SU-DHL-6 (cell line): ENCODE data around the gene ADAM19.

Source experiments
- H2AFZ ChIP-seq: fragments of 200-600 bp; sonication (generic); 2 replicates; pipeline ENCODE4 v1.6.1; 2014; ENCODE audit warnings: low read depth, mild to moderate bottlenecking, moderate library complexity, mixed read lengths, antibody characterized with exemption, low read length; ENCODE audit not compliant: severe bottlenecking
- H3F3A ChIP-seq: fragments of 200-600 bp; shearing (Covaris generic); 2 replicates; pipeline ENCODE4 v1.6.0; 2016; ENCODE audit warnings: antibody characterized with exemption, mild to moderate bottlenecking; ENCODE audit not compliant: insufficient read depth
- H3K27ac ChIP-seq: fragments of 200-600 bp; sonication (generic); 2 replicates; pipeline ENCODE4 v1.5.1; 2016; ENCODE audit warnings: low read depth, mild to moderate bottlenecking, low read length, moderate library complexity, mixed read lengths
- H3K27me3 ChIP-seq: fragments of 200-600 bp; sonication (generic), shearing (Covaris generic); 2 replicates; pipeline ENCODE4 v1.6.0; 2014; ENCODE audit warnings: mild to moderate bottlenecking, low read length
- H3K36me3 ChIP-seq: fragments of 200-600 bp; sonication (generic); 2 replicates; pipeline ENCODE4 v1.6.1; 2014; ENCODE audit warnings: mild to moderate bottlenecking, low read length, mixed read lengths
- H3K4me2 ChIP-seq: fragments of 300-600, 200-600 bp; shearing (Covaris generic), sonication (generic); 2 replicates; pipeline ENCODE4 v1.6.0; 2014; ENCODE audit warnings: low read length, low read depth, mild to moderate bottlenecking; ENCODE audit not compliant: poor library complexity, severe bottlenecking
- H3K4me3 ChIP-seq: fragments of 200-600 bp; sonication (generic); 2 replicates; pipeline ENCODE4 v1.5.1; 2014; ENCODE audit warnings: antibody characterized with exemption, low read length, mild to moderate bottlenecking, mixed read lengths; ENCODE audit not compliant: insufficient read depth, poor library complexity, severe bottlenecking
- H3K79me2 ChIP-seq: fragments of 200-600 bp; sonication (generic); 2 replicates; pipeline ENCODE4 v1.6.1; 2014; ENCODE audit warnings: mild to moderate bottlenecking, low read length, moderate library complexity; ENCODE audit not compliant: insufficient read depth
- H3K9ac ChIP-seq: fragments of 200-600 bp; sonication (generic); 2 replicates; pipeline ENCODE4 v1.7.0; 2014; ENCODE audit warnings: mild to moderate bottlenecking, low read length
- H3K9me2 ChIP-seq: fragments of 200-600 bp; sonication (generic); replicated peaks from 2 replicates; pipeline ENCODE4 v1.6.1; 2014; ENCODE audit warnings: low read length; ENCODE audit not compliant: insufficient read depth
- H3K9me3 ChIP-seq: fragments of 200-600 bp; sonication (generic); 2 replicates; pipeline ENCODE4 v1.6.1; 2014; ENCODE audit warnings: low read length, mixed read lengths; ENCODE audit not compliant: insufficient read depth
- H4K20me1 ChIP-seq: fragments of 200-600 bp; sonication (generic); 2 replicates; pipeline ENCODE4 v1.6.1; 2014; ENCODE audit warnings: low read depth, mild to moderate bottlenecking, antibody characterized with exemption, low read length, moderate library complexity, mixed read lengths
- EZH2phosphoT487 ChIP-seq: fragments of 200-600 bp; sonication (generic), shearing (Covaris generic); conservative IDR thresholded peaks from 2 replicates; pipeline ENCODE4 v1.6.1; 2018; ENCODE audit warnings: mild to moderate bottlenecking, antibody characterized with exemption, low read length, moderate library complexity, mixed read lengths
- TF ChIP-seq, protein P1 (sequence below): fragments of 200-600 bp; sonication (generic); IDR thresholded peaks from one replicate; pipeline ENCODE4 v1.5.1; 2017; ENCODE audit warnings: antibody characterized with exemption, mild to moderate bottlenecking, low read length, moderate library complexity; ENCODE audit not compliant: insufficient read depth, poor library complexity, severe bottlenecking

ADAM19 gene

GRCh38 chr5:157540707-157541446, 34.7 kb downstream of the ADAM19 start:
- Histone ChIP-seq H4K20me1 (peaks cover 4% of the 10 kb centered on the region; the same call in 1 of the 2 replicates), H3K27ac (peak overlapping the region; percentile 0; the same call in 1 of the 2 replicates), H3K27me3 (no peaks in the 10 kb centered on the region), H3K9me3 (no peaks in the 10 kb centered on the region), H3F3A (0 out of 2 replicates have a peak, but pooled peaks cover 3% of the 10 kb centered on the region), H3K9me2 (no peaks in the 10 kb centered on the region), H2AFZ (no peak overlapping the region), H3K36me3 (peaks cover 13% of the 10 kb centered on the region; the same call in 1 of the 2 replicates), H3K4me3 (no peak overlapping the region), H3K79me2 (peaks cover 82% of the 10 kb centered on the region), H3K4me2 (no peak overlapping the region), H3K9ac (no peak overlapping the region)
- no peak for TF ChIP-seq EZH2phosphoT487
- TF ChIP-seq, protein P1, sequence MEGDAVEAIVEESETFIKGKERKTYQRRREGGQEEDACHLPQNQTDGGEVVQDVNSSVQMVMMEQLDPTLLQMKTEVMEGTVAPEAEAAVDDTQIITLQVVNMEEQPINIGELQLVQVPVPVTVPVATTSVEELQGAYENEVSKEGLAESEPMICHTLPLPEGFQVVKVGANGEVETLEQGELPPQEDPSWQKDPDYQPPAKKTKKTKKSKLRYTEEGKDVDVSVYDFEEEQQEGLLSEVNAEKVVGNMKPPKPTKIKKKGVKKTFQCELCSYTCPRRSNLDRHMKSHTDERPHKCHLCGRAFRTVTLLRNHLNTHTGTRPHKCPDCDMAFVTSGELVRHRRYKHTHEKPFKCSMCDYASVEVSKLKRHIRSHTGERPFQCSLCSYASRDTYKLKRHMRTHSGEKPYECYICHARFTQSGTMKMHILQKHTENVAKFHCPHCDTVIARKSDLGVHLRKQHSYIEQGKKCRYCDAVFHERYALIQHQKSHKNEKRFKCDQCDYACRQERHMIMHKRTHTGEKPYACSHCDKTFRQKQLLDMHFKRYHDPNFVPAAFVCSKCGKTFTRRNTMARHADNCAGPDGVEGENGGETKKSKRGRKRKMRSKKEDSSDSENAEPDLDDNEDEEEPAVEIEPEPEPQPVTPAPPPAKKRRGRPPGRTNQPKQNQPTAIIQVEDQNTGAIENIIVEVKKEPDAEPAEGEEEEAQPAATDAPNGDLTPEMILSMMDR = no peak

- Histone ChIP-seq H3F3A (0 out of 2 replicates have a peak, but pooled peaks cover 3% of the 10 kb centered on the region), H3K4me2 (no peak overlapping the region), H3K79me2 (peaks cover 76% of the 10 kb centered on the region), H2AFZ (no peak overlapping the region), H4K20me1 (peaks cover 4% of the 10 kb centered on the region; the same call in 1 of the 2 replicates), H3K4me3 (no peak overlapping the region), H3K36me3 (peaks cover 13% of the 10 kb centered on the region; the same call in 1 of the 2 replicates), H3K27me3 (no peaks in the 10 kb centered on the region), H3K9me2 (no peaks in the 10 kb centered on the region), H3K9me3 (no peaks in the 10 kb centered on the region), H3K9ac (no peak overlapping the region), H3K27ac (peak overlapping the region; percentile 0; the same call in 1 of the 2 replicates)
- TF ChIP-seq EZH2phosphoT487 = no peak
These were observed 35.5 kb downstream of the ADAM19 start for GRCh38 chr5:157540124-157540523.

GRCh38 chr5:157539503-157540022, 36.0 kb downstream of the ADAM19 start:
- Histone ChIP-seq H3K79me2 (peaks cover 76% of the 10 kb centered on the region), H3K27ac (peak overlapping the region; percentile 0; the same call in 1 of the 2 replicates)

More at GRCh38 chr5:157539503-157540022, 36.0 kb downstream of the ADAM19 start:
- H3K9me2 ChIP-seq = no peaks in the 10 kb centered on the region
- H4K20me1 ChIP-seq = peaks cover 4% of the 10 kb centered on the region; the same call in 1 of the 2 replicates
- H3F3A ChIP-seq = 0 out of 2 replicates have a peak, but pooled peaks cover 3% of the 10 kb centered on the region
- no peak overlapping the region for H3K9ac ChIP-seq
- no peak overlapping the region for H3K4me3 ChIP-seq
- peaks cover 13% of the 10 kb centered on the region; the same call in 1 of the 2 replicates for H3K36me3 ChIP-seq
- no peak for TF ChIP-seq EZH2phosphoT487
- TF ChIP-seq, protein P1 = no peak
- H3K27me3 ChIP-seq = no peaks in the 10 kb centered on the region
- H2AFZ ChIP-seq = no peak overlapping the region
- H3K9me3 ChIP-seq = no peaks in the 10 kb centered on the region
- H3K4me2 ChIP-seq = no peak overlapping the region
